ENCODE data around the gene MCHR1.

GRCh38 chr22:40648386-40648785, 30.9 kb upstream of the MCHR1 start:
- TF ChIP-seq HMGXB4 (CRISPR knock-in tag; IDR thresholded peaks at IDR 0.05) (no peak), NFYB (CRISPR knock-in tag; conservative IDR thresholded peaks at IDR 0.05; ENCODE audit: low read depth) (no peak), E2F4 (CRISPR knock-in tag; IDR thresholded peaks at IDR 0.05; ENCODE audit: borderline replicate concordance, low read depth) (no peak), ATF3 (CRISPR knock-in tag; conservative IDR thresholded peaks at IDR 0.05) (no peak), TCF7 (CRISPR knock-in tag; IDR thresholded peaks at IDR 0.05; ENCODE audit: low read depth) (no peak), GTF2I (CRISPR knock-in tag; conservative IDR thresholded peaks at IDR 0.05) (no peak), SMAD4 (CRISPR knock-in tag; IDR thresholded peaks at IDR 0.05) (no peak), CTCF (IDR thresholded peaks at IDR 0.05) (no peak), FOXP4 (CRISPR knock-in tag; IDR thresholded peaks at IDR 0.05) (no peak), ZNF416 (CRISPR knock-in tag; IDR thresholded peaks at IDR 0.05) (no peak), SP1 (CRISPR knock-in tag; conservative IDR thresholded peaks at IDR 0.05) (no peak), ELF4 (CRISPR knock-in tag; IDR thresholded peaks at IDR 0.05; ENCODE audit: low read depth) (no peak), NFE2L1 (CRISPR knock-in tag; IDR thresholded peaks at IDR 0.05) (no peak), CBFB (CRISPR knock-in tag; IDR thresholded peaks at IDR 0.05; ENCODE audit: low read depth) (no peak)
